GM12872 (cell line): ENCODE measurements around the gene ADD2.

Experiments used
- CTCF ChIP-seq: IDR thresholded peaks from 3 replicates; pipeline ENCODE4 v1.5.1; 2011; ENCODE audit warnings: low read depth, mild to moderate bottlenecking, low read length, moderate library complexity; ENCODE audit not compliant: insufficient read depth

ADD2 gene

GRCh38 chr2:70767699-70768589, at the start of gene ADD2:
ADD2 (minus strand) TSS chr2:70768200; CDS start chr2:70706408, 61,792 bp downstream.
- TF ChIP-seq CTCF = no peak

- TF ChIP-seq CTCF = no peak
Observed at GRCh38 chr2:70817284-70817954, 49.4 kb upstream of the ADD2 start.

- TF ChIP-seq CTCF = no peak
Observed at GRCh38 chr2:70816726-70817125, 48.7 kb upstream of the ADD2 start.

- TF ChIP-seq CTCF = no peak
Observed at GRCh38 chr2:70808983-70809958, 41.3 kb upstream of the ADD2 start.

GRCh38 chr2:70807828-70808118, 39.8 kb upstream of the ADD2 start:
- no peak for TF ChIP-seq CTCF

- no peak for TF ChIP-seq CTCF
Observed at GRCh38 chr2:70807102-70807827, 39.3 kb upstream of the ADD2 start.
